NCI-H526 (cell line): Measurements from ENCODE around the gene MAN1C1.
A peak's percentile ranks its signal among the peaks of the same experiment; 100 is the strongest.

ENCODE experiments used
- DNase-seq, 2 experiments: peaks; one replicate each; lab custom pipeline; 2025; lab: John Stamatoyannopoulos, UW

The MAN1C1 gene

GRCh38 chr1:25739341-25739740 lies 122.8 kb downstream of the MAN1C1 start:
- DNase-seq = no peak

GRCh38 chr1:25740071-25740470 lies 123.5 kb downstream of the MAN1C1 start:
- no peak for DNase-seq

- no peak for DNase-seq
Observed at GRCh38 chr1:25742316-25742715, 125.7 kb downstream of the MAN1C1 start.

GRCh38 chr1:25743164-25744139 lies 126.9 kb downstream of the MAN1C1 start:
- peak in 1 of 2 experiments; percentile 25 for DNase-seq

GRCh38 chr1:25744140-25744581 lies 127.6 kb downstream of the MAN1C1 start:
- peak in 1 of 2 experiments; percentile 64 for DNase-seq

GRCh38 chr1:25744636-25745425 lies 128.2 kb downstream of the MAN1C1 start:
- no peak for DNase-seq

- DNase-seq = no peak
Observed at GRCh38 chr1:25746299-25747045, 129.9 kb downstream of the MAN1C1 start.

- no peak for DNase-seq
Observed at GRCh38 chr1:25747046-25747719, 130.6 kb downstream of the MAN1C1 start.

GRCh38 chr1:25748531-25749205 lies 132.1 kb downstream of the MAN1C1 start:
- no peak for DNase-seq

GRCh38 chr1:25750923-25751605 lies 134.5 kb downstream of the MAN1C1 start:
- DNase-seq = no peak

- DNase-seq = no peak
Observed at GRCh38 chr1:25754470-25755181, 138.0 kb downstream of the MAN1C1 start.

- no peak for DNase-seq
Observed at GRCh38 chr1:25755475-25756125, 139.0 kb downstream of the MAN1C1 start.

- DNase-seq = no peak
Observed at GRCh38 chr1:25756215-25756614, 139.6 kb downstream of the MAN1C1 start.

GRCh38 chr1:25757151-25757845 lies 140.7 kb downstream of the MAN1C1 start:
- DNase-seq = no peak

GRCh38 chr1:25757846-25758185 lies 141.2 kb downstream of the MAN1C1 start:
- no peak for DNase-seq

GRCh38 chr1:25758466-25759070 lies 142.0 kb downstream of the MAN1C1 start:
- no peak for DNase-seq

GRCh38 chr1:25760122-25760719 lies 143.6 kb downstream of the MAN1C1 start:
- DNase-seq = no peak

GRCh38 chr1:25760871-25761270 lies 144.3 kb downstream of the MAN1C1 start:
- no peak for DNase-seq
